ENCODE data around the gene RELN.

RELN gene

DNA sequence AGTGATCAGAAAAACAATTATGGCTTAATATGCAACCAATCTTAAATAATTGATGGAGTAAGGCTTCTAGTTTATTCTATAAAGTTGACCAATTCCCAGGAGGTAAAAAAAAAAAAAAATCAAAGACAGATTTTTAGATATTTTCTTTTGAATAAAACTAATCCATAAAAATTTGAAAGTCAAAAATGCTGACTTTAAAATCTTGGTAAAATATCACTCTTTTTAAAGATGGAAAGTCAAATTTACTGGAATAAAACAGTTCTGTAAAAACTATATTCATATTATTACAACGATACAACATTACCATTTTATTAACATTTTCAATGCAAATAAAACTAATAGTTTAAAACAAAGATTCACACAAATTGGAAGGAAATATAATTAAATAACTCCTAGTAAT, 5.4 kb downstream of the RELN start:
- H2BK120ac ChIP-seq (ENCODE audit: insufficient read depth, low read length, poor library complexity): no peak overlapping the region
- H4K8ac ChIP-seq (ENCODE audit: low read depth, low read length): no peak overlapping the region
- no peak overlapping the region for H3K27ac ChIP-seq (ENCODE audit: low read depth, low read length)
- H2BK12ac ChIP-seq (ENCODE audit: low read length): no peak overlapping the region
- no peak overlapping the region for H2AK5ac ChIP-seq (ENCODE audit: low read length)
- H3K4ac ChIP-seq (ENCODE audit: low read depth, low read length): no peak overlapping the region
- no peak overlapping the region for H2BK5ac ChIP-seq (ENCODE audit: low read depth, low read length, poor library complexity)
- H3K36me3 ChIP-seq (ENCODE audit: control insufficient read depth in 1 of 2, insufficient read depth in 2 of 2, low read length in 2 of 2): no peaks in the 10 kb centered on the region
- no peak overlapping the region for H4K12ac ChIP-seq (ENCODE audit: low read depth, low read length)
- no peak overlapping the region for H3K14ac ChIP-seq (ENCODE audit: low read length)
- H2AFZ ChIP-seq (ENCODE audit: insufficient read depth, low read length, poor library complexity): no peak overlapping the region
- no peak overlapping the region for H4K91ac ChIP-seq (ENCODE audit: low read depth, low read length)
- no CpG with 5 or more reads among the region's 1 CpG for WGBS (ENCODE audit: extremely low coverage, insufficient coverage, insufficient read length)
- peaks cover 2% of the 10 kb centered on the region for H3K79me2 ChIP-seq (ENCODE audit: control insufficient read depth, insufficient read depth, low read length, poor library complexity)
- DNase-seq: no peak
- H3K27me3 ChIP-seq (ENCODE audit: insufficient read depth, low read length): peaks cover 7% of the 10 kb centered on the region
- peaks cover 0 to 4% of the 10 kb centered on the region in 2 experiments for H3K4me1 ChIP-seq (ENCODE audit: control insufficient read depth in 1 of 2, insufficient read depth in 2 of 2, low read length in 2 of 2)
- H3K9me3 ChIP-seq (ENCODE audit: insufficient read depth, low read depth, low read length): no peaks in the 10 kb centered on the region
- no peak overlapping the region for H3K18ac ChIP-seq (ENCODE audit: low read length)
- no peak overlapping the region for H3K9ac ChIP-seq (ENCODE audit: low read length)
- no peak overlapping the region for H3K4me2 ChIP-seq (ENCODE audit: low read length)
- no peak overlapping the region for H3K4me3 ChIP-seq (ENCODE audit: low read depth, low read length)
- no peak overlapping the region for H3K23ac ChIP-seq (ENCODE audit: low read length)
- H3K79me1 ChIP-seq (ENCODE audit: low read length): no peaks in the 10 kb centered on the region

DNA sequence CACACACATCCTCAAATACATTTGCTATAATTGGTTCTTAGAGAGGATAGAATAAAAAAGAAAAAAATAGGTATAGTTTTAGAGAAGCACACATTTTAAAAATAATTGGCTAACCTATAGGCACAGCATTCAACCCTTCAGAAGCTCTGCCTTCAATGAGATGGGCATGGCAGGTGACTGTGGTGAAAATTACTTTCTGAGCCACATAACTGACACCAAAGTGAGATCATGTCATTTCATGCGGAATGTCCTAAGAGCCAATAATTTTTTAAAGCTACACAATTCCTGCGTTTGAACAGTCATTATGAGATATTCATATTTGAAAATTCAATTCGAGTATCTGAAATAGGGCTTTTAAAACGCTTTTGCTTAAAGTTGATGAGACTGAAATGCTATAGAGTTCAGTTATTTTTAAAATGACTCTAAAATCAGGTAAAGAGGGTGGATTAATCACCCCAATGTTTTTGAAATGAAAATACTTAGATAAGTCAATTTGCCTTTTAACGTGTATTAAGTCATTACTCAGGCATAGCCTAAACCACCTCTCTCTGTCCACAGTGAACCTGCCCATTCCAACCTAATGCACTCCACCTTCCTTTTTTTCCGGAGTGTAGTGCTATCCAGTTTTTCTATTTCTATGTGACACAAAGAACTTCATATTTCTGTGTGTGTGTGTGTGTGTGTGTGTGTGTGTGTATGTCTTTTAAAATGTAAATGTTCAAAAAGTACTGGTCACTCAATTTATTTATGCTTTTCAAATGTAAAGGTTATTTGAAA, 6.1 kb downstream of the RELN start:
- H2AFZ ChIP-seq (ENCODE audit: insufficient read depth, low read length, poor library complexity): no peak overlapping the region
- no peaks in the 10 kb centered on the region for H3K79me2 ChIP-seq (ENCODE audit: control insufficient read depth, insufficient read depth, low read length, poor library complexity)
- H3K36me3 ChIP-seq (ENCODE audit: control insufficient read depth in 1 of 2, insufficient read depth in 2 of 2, low read length in 2 of 2): no peaks in the 10 kb centered on the region
- no peak overlapping the region for H2BK5ac ChIP-seq (ENCODE audit: low read depth, low read length, poor library complexity)
- H4K8ac ChIP-seq (ENCODE audit: low read depth, low read length): no peak overlapping the region
- H3K27ac ChIP-seq (ENCODE audit: low read depth, low read length): no peak overlapping the region
- no peak overlapping the region for H4K12ac ChIP-seq (ENCODE audit: low read depth, low read length)
- no peak overlapping the region for H3K4me3 ChIP-seq (ENCODE audit: low read depth, low read length)
- H4K91ac ChIP-seq (ENCODE audit: low read depth, low read length): no peak overlapping the region
- no peak overlapping the region for H3K23ac ChIP-seq (ENCODE audit: low read length)
- WGBS (ENCODE audit: extremely low coverage, insufficient coverage, insufficient read length): no CpG with 5 or more reads among the region's 6 CpGs
- H3K4ac ChIP-seq (ENCODE audit: low read depth, low read length): no peak overlapping the region
- DNase-seq: no peak
- H2BK12ac ChIP-seq (ENCODE audit: low read length): no peak overlapping the region
- H3K18ac ChIP-seq (ENCODE audit: low read length): no peak overlapping the region
- H2BK120ac ChIP-seq (ENCODE audit: insufficient read depth, low read length, poor library complexity): no peak overlapping the region
- no peak overlapping the region for H3K4me2 ChIP-seq (ENCODE audit: low read length)
- H3K79me1 ChIP-seq (ENCODE audit: low read length): no peaks in the 10 kb centered on the region
- H3K27me3 ChIP-seq (ENCODE audit: insufficient read depth, low read length): peaks cover under 1% of the 10 kb centered on the region
- H3K9ac ChIP-seq (ENCODE audit: low read length): no peak overlapping the region
- H2AK5ac ChIP-seq (ENCODE audit: low read length): no peak overlapping the region
- H3K4me1 ChIP-seq (ENCODE audit: control insufficient read depth in 1 of 2, insufficient read depth in 2 of 2, low read length in 2 of 2): no peaks in the 10 kb centered on the region
- H3K9me3 ChIP-seq (ENCODE audit: insufficient read depth, low read depth, low read length): no peaks in the 10 kb centered on the region
- H3K14ac ChIP-seq (ENCODE audit: low read length): no peak overlapping the region

DNA sequence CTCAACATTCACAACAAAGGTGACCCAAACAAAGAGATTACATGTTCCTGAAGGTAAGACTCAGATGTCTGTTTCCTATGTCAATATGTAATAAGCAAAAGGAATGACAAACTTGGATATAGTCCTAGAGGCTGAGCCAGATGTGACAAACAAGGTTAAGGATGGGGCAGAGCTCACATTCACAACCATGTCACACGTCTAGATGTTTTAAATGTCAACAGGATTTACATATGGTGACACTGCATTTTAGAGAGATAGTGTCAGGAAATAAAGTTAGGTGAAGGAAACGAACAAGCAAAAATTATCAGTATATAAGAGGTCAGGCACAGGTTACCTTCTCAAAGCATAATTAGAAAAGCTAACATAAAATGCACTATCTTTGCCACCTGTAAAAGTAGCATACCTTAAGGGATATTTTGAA, 8.4 kb downstream of the RELN start:
- no peak overlapping the region for H2BK5ac ChIP-seq (ENCODE audit: low read depth, low read length, poor library complexity)
- H3K4me2 ChIP-seq (ENCODE audit: low read length): no peak overlapping the region
- H3K4me3 ChIP-seq (ENCODE audit: low read depth, low read length): no peak overlapping the region
- H3K79me1 ChIP-seq (ENCODE audit: low read length): no peaks in the 10 kb centered on the region
- H3K23ac ChIP-seq (ENCODE audit: low read length): no peak overlapping the region
- H4K91ac ChIP-seq (ENCODE audit: low read depth, low read length): no peak overlapping the region
- no peak overlapping the region for H2BK12ac ChIP-seq (ENCODE audit: low read length)
- H3K36me3 ChIP-seq (ENCODE audit: control insufficient read depth in 1 of 2, insufficient read depth in 2 of 2, low read length in 2 of 2): no peaks in the 10 kb centered on the region
- H3K18ac ChIP-seq (ENCODE audit: low read length): no peak overlapping the region
- H2AFZ ChIP-seq (ENCODE audit: insufficient read depth, low read length, poor library complexity): no peak overlapping the region
- no peaks in the 10 kb centered on the region for H3K79me2 ChIP-seq (ENCODE audit: control insufficient read depth, insufficient read depth, low read length, poor library complexity)
- H3K9ac ChIP-seq (ENCODE audit: low read length): no peak overlapping the region
- H4K8ac ChIP-seq (ENCODE audit: low read depth, low read length): no peak overlapping the region
- no peak overlapping the region for H2BK120ac ChIP-seq (ENCODE audit: insufficient read depth, low read length, poor library complexity)
- H3K27ac ChIP-seq (ENCODE audit: low read depth, low read length): no peak overlapping the region
- no peaks in the 10 kb centered on the region for H3K9me3 ChIP-seq (ENCODE audit: insufficient read depth, low read depth, low read length)
- WGBS (ENCODE audit: extremely low coverage, insufficient coverage, insufficient read length): no CpG with 5 or more reads among the region's 2 CpGs
- H3K4me1 ChIP-seq (ENCODE audit: control insufficient read depth in 1 of 2, insufficient read depth in 2 of 2, low read length in 2 of 2): no peaks in the 10 kb centered on the region
- no peak overlapping the region for H3K14ac ChIP-seq (ENCODE audit: low read length)
- no peak for DNase-seq
- H4K12ac ChIP-seq (ENCODE audit: low read depth, low read length): no peak overlapping the region
- no peaks in the 10 kb centered on the region for H3K27me3 ChIP-seq (ENCODE audit: insufficient read depth, low read length)
- no peak overlapping the region for H3K4ac ChIP-seq (ENCODE audit: low read depth, low read length)
- H2AK5ac ChIP-seq (ENCODE audit: low read length): no peak overlapping the region

DNA sequence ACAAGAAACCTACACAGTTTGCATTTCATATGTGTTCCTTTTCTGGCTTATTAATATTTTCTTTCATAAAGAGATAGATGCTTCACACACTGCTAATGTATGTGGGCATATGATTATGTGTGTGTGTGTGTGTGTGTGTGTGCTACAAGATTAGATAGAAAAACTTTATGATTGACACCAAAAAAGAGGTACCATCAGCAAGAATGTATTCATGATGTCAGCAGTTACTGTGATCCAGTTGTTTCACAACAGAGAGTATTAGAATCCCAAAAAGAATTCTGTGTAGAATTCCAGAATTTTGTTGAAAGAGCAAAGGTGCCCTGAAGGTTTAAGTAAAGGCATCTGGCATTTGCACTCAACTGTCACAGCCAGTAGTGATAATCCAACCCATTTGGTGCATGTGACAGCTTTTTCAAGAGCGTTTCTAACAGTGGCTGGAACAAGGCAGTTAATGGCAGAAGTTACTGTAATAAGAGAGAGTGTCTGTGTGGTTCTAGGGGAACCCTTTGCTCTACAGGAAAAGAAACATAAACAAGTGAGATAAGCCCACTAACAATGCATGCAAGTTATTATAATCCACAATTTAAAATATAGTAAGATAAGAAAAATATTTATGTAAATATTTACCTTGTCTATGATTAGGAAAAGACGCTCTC, 16.6 kb downstream of the RELN start:
- H3K36me3 ChIP-seq (ENCODE audit: control insufficient read depth in 1 of 2, insufficient read depth in 2 of 2, low read length in 2 of 2): no peaks in the 10 kb centered on the region
- H3K4me3 ChIP-seq (ENCODE audit: low read depth, low read length): no peak overlapping the region
- H2BK120ac ChIP-seq (ENCODE audit: insufficient read depth, low read length, poor library complexity): no peak overlapping the region
- no peak overlapping the region for H2BK12ac ChIP-seq (ENCODE audit: low read length)
- H3K4me1 ChIP-seq (ENCODE audit: control insufficient read depth in 1 of 2, insufficient read depth in 2 of 2, low read length in 2 of 2): no peaks in the 10 kb centered on the region
- no peak overlapping the region for H3K14ac ChIP-seq (ENCODE audit: low read length)
- no CpG with 5 or more reads among the region's 2 CpGs for WGBS (ENCODE audit: extremely low coverage, insufficient coverage, insufficient read length)
- H3K79me2 ChIP-seq (ENCODE audit: control insufficient read depth, insufficient read depth, low read length, poor library complexity): no peaks in the 10 kb centered on the region
- H3K18ac ChIP-seq (ENCODE audit: low read length): no peak overlapping the region
- H3K4ac ChIP-seq (ENCODE audit: low read depth, low read length): no peak overlapping the region
- H3K9me3 ChIP-seq (ENCODE audit: insufficient read depth, low read depth, low read length): no peaks in the 10 kb centered on the region
- H4K12ac ChIP-seq (ENCODE audit: low read depth, low read length): no peak overlapping the region
- no peak overlapping the region for H4K91ac ChIP-seq (ENCODE audit: low read depth, low read length)
- DNase-seq: peak in 1 of 2 donors; percentile 16
- H3K9ac ChIP-seq (ENCODE audit: low read length): no peak overlapping the region
- H3K4me2 ChIP-seq (ENCODE audit: low read length): no peak overlapping the region
- H3K27ac ChIP-seq (ENCODE audit: low read depth, low read length): no peak overlapping the region
- no peak overlapping the region for H4K8ac ChIP-seq (ENCODE audit: low read depth, low read length)
- H3K23ac ChIP-seq (ENCODE audit: low read length): no peak overlapping the region
- no peak overlapping the region for H2BK5ac ChIP-seq (ENCODE audit: low read depth, low read length, poor library complexity)
- H2AFZ ChIP-seq (ENCODE audit: insufficient read depth, low read length, poor library complexity): no peak overlapping the region
- no peaks in the 10 kb centered on the region for H3K79me1 ChIP-seq (ENCODE audit: low read length)
- H2AK5ac ChIP-seq (ENCODE audit: low read length): no peak overlapping the region
- no peaks in the 10 kb centered on the region for H3K27me3 ChIP-seq (ENCODE audit: insufficient read depth, low read length)
